Trophoblast cell (in vitro differentiated cells and primary cell): Measurements from ENCODE around the gene SH3BP5.

Experiments
- DNase-seq, 2 donors: peaks; one replicate each; pipeline ENCODE4 v3.0.0-alpha.2; 2016
- H2AFZ ChIP-seq: 2 replicates; pipeline ENCODE4 v1.6.1; 2013; ENCODE audit warnings: low read length, moderate library complexity, mild to moderate bottlenecking; ENCODE audit not compliant: insufficient read depth, poor library complexity
- H2AK5ac ChIP-seq: 2 replicates; pipeline ENCODE4 v1.6.1; 2013; ENCODE audit warnings: mild to moderate bottlenecking, low read length
- H2BK120ac ChIP-seq: 2 replicates; pipeline ENCODE4 v1.6.1; 2013; ENCODE audit warnings: low read length, mild to moderate bottlenecking, moderate library complexity; ENCODE audit not compliant: insufficient read depth, poor library complexity
- H2BK12ac ChIP-seq: 2 replicates; pipeline ENCODE4 v1.6.1; 2013; ENCODE audit warnings: mild to moderate bottlenecking, low read length, moderate library complexity
- H2BK5ac ChIP-seq: 2 replicates; pipeline ENCODE4 v1.6.1; 2013; ENCODE audit warnings: low read length, low read depth, moderate library complexity, mild to moderate bottlenecking; ENCODE audit not compliant: poor library complexity
- H3K14ac ChIP-seq: 2 replicates; pipeline ENCODE4 v1.6.1; 2013; ENCODE audit warnings: mild to moderate bottlenecking, low read length
- H3K18ac ChIP-seq: 2 replicates; pipeline ENCODE4 v1.6.1; 2013; ENCODE audit warnings: mild to moderate bottlenecking, low read length
- H3K23ac ChIP-seq: 2 replicates; pipeline ENCODE4 v1.6.1; 2013; ENCODE audit warnings: low read length
- H3K27ac ChIP-seq: 2 replicates; pipeline ENCODE4 v1.5.1; 2013; ENCODE audit warnings: low read depth, mild to moderate bottlenecking, inconsistent platforms, low read length, moderate library complexity
- H3K27me3 ChIP-seq: 2 replicates; pipeline ENCODE4 v1.6.1; 2013; ENCODE audit warnings: inconsistent platforms, mild to moderate bottlenecking, low read length, moderate library complexity; ENCODE audit not compliant: insufficient read depth
- H3K36me3 ChIP-seq, 2 experiments: 1 replicate in 1 of 2; 2 replicates in 1 of 2; pipeline ENCODE4 v1.6.1; 2013; ENCODE audit warnings: low read length in 2 of 2, mild to moderate bottlenecking in 2 of 2, moderate library complexity in 1 of 2; ENCODE audit not compliant: insufficient read depth in 2 of 2, control insufficient read depth in 1 of 2
- H3K4ac ChIP-seq: 2 replicates; pipeline ENCODE4 v1.6.1; 2013; ENCODE audit warnings: low read depth, mild to moderate bottlenecking, low read length, moderate library complexity
- H3K4me1 ChIP-seq, 2 experiments: 1 replicate in 1 of 2; 2 replicates in 1 of 2; pipeline ENCODE4 v1.6.1; 2013; ENCODE audit warnings: low read length in 2 of 2, mild to moderate bottlenecking in 2 of 2, moderate library complexity in 1 of 2; ENCODE audit not compliant: insufficient read depth in 2 of 2, control insufficient read depth in 1 of 2
- H3K4me2 ChIP-seq: 2 replicates; pipeline ENCODE4 v1.6.1; 2013; ENCODE audit warnings: inconsistent platforms, mild to moderate bottlenecking, low read length, moderate library complexity
- H3K4me3 ChIP-seq: 2 replicates; pipeline ENCODE4 v1.5.1; 2013; ENCODE audit warnings: mild to moderate bottlenecking, low read depth, low read length, inconsistent platforms
- H3K79me1 ChIP-seq: one replicate; pipeline ENCODE4 v1.6.1; 2013; ENCODE audit warnings: low read length
- H3K79me2 ChIP-seq: 2 replicates; pipeline ENCODE4 v1.6.1; 2013; ENCODE audit warnings: low read length, mild to moderate bottlenecking; ENCODE audit not compliant: control insufficient read depth, insufficient read depth, poor library complexity
- H3K9ac ChIP-seq: 2 replicates; pipeline ENCODE4 v1.6.1; 2013; ENCODE audit warnings: mild to moderate bottlenecking, low read length
- H3K9me3 ChIP-seq: 2 replicates; pipeline ENCODE4 v1.6.1; 2013; ENCODE audit warnings: low read depth, mild to moderate bottlenecking, control low read depth, inconsistent platforms, low read length; ENCODE audit not compliant: insufficient read depth
- H4K12ac ChIP-seq: 2 replicates; pipeline ENCODE4 v1.6.1; 2013; ENCODE audit warnings: low read depth, mild to moderate bottlenecking, low read length, moderate library complexity
- H4K8ac ChIP-seq: 2 replicates; pipeline ENCODE4 v1.6.1; 2013; ENCODE audit warnings: low read depth, mild to moderate bottlenecking, low read length, moderate library complexity
- H4K91ac ChIP-seq: one replicate; pipeline ENCODE4 v1.6.1; 2013; ENCODE audit warnings: low read depth, mild to moderate bottlenecking, low read length, moderate library complexity
- whole genome bisulfite sequencing: extraction: QIAGEN DNeasy Blood & Tissue Kit; methylation state at CpG from one replicate; pipeline ENCODE4 v1.1.7; 2013; ENCODE audit warnings: missing lambda C conversion rate; ENCODE audit not compliant: insufficient read length, insufficient coverage; ENCODE audit errors: extremely low coverage; 5-methylcytosine and 5-hydroxymethylcytosine counted together

Gene SH3BP5

DNA sequence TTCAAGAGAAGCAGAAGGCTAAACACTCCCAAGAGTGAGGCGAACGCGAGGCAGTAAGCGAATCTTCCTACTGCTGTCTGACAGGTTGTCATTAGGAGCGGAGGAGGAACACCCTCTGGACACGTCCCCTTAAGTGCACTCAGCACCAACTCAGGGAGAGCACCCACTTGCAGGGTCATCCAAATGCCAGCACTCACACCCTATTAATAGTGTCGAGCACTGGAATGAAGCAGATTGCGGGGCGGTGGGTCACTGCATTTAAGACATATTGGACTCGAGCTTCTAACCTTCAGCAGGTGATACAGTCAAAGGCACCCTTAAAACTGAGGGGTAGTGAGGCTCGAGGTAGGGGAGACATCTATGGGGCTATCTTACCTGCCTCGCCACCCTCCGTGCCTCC, 28.7 kb downstream of the SH3BP5 start:
- no peak for DNase-seq

DNA sequence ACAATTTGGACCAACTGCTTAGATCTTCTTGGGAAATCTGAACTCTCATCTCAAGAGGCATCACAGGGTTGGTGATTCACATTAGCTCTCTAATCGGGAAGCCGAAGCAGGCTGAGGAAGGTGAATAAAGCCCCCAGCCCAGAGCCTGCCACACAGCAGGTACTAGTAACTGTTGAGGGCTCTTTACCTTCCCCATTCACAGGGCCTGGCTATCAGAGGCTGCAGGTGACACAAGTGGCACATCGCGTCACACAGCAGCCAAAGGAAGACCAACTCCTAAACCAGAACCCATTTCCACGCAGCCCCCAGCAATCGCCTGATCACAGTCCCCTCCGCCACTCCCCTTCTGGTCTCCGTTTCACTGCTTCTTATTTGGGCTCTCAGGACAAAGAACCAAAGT, 29.2 kb downstream of the SH3BP5 start:
- Histone ChIP-seq H3K23ac (no peak overlapping the region), H4K91ac (no peak overlapping the region), H2AK5ac (no peak overlapping the region), H3K4me1 (peaks cover 21 to 36% of the 10 kb centered on the region in 2 experiments), H3K36me3 (peaks cover 35 to 50% of the 10 kb centered on the region in 2 experiments), H2BK5ac (no peak overlapping the region), H3K18ac (no peak overlapping the region), H4K12ac (no peak overlapping the region), H3K4me3 (no peak overlapping the region), H2BK120ac (no peak overlapping the region), H3K14ac (no peak overlapping the region), H3K27me3 (no peaks in the 10 kb centered on the region), H3K27ac (no peak overlapping the region), H3K9ac (no peak overlapping the region), H3K4me2 (no peak overlapping the region), H2BK12ac (no peak overlapping the region), H2AFZ (no peak overlapping the region), H3K79me1 (peaks cover 17% of the 10 kb centered on the region), H3K4ac (peak overlapping the region; percentile 13), H3K9me3 (peaks cover 1% of the 10 kb centered on the region), H3K79me2 (peaks cover 20% of the 10 kb centered on the region), H4K8ac (no peak overlapping the region)
- WGBS: no CpG with 5 or more reads among the region's 8 CpGs
- DNase-seq: no peak

More for the DNA sequence above, 28.7 kb downstream of the SH3BP5 start:
- Histone ChIP-seq H2AFZ (no peak overlapping the region), H3K79me2 (peaks cover 22% of the 10 kb centered on the region), H3K27ac (no peak overlapping the region), H3K18ac (peak overlapping the region; percentile 47), H3K23ac (no peak overlapping the region), H4K8ac (no peak overlapping the region), H3K4me1 (peaks cover 23 to 38% of the 10 kb centered on the region in 2 experiments), H3K9ac (no peak overlapping the region), H2AK5ac (no peak overlapping the region), H2BK5ac (no peak overlapping the region), H3K4me3 (no peak overlapping the region), H3K4ac (peak overlapping the region; percentile 35), H3K9me3 (peaks cover 1% of the 10 kb centered on the region), H3K4me2 (no peak overlapping the region), H3K27me3 (no peaks in the 10 kb centered on the region), H3K79me1 (peaks cover 20% of the 10 kb centered on the region), H4K91ac (no peak overlapping the region), H2BK12ac (no peak overlapping the region), H2BK120ac (no peak overlapping the region), H3K14ac (no peak overlapping the region), H3K36me3 (peaks cover 35 to 50% of the 10 kb centered on the region in 2 experiments), H4K12ac (no peak overlapping the region)
- WGBS: no CpG with 5 or more reads among the region's 13 CpGs

- H2AFZ ChIP-seq: no peak overlapping the region
- H3K4me2 ChIP-seq: no peak overlapping the region
- H3K18ac ChIP-seq: no peak overlapping the region
- H2BK120ac ChIP-seq: no peak overlapping the region
- H3K4ac ChIP-seq: peak overlapping the region; percentile 2
- H2BK12ac ChIP-seq: peak overlapping the region; percentile 12
- H3K36me3 ChIP-seq: peaks cover 33 to 51% of the 10 kb centered on the region in 2 experiments
- no peak overlapping the region for H3K27ac ChIP-seq
- H3K79me2 ChIP-seq: peaks cover 14% of the 10 kb centered on the region
- H3K9me3 ChIP-seq: peaks cover 1% of the 10 kb centered on the region
- H3K4me1 ChIP-seq: peaks cover 13 to 29% of the 10 kb centered on the region in 2 experiments
- no peak overlapping the region for H2AK5ac ChIP-seq
- WGBS: no CpG with 5 or more reads among the region's 7 CpGs
- no peak overlapping the region for H4K91ac ChIP-seq
- H3K27me3 ChIP-seq: no peaks in the 10 kb centered on the region
- H3K79me1 ChIP-seq: peaks cover 12% of the 10 kb centered on the region
- no peak overlapping the region for H3K14ac ChIP-seq
- H4K8ac ChIP-seq: no peak overlapping the region
- H3K9ac ChIP-seq: no peak overlapping the region
- no peak for DNase-seq
- no peak overlapping the region for H3K4me3 ChIP-seq
- no peak overlapping the region for H3K23ac ChIP-seq
- H4K12ac ChIP-seq: no peak overlapping the region
- H2BK5ac ChIP-seq: no peak overlapping the region
Observed at GRCh38 chr3:15301761-15302160, 30.6 kb downstream of the SH3BP5 start.

GRCh38 chr3:15300323-15301078, 31.9 kb downstream of the SH3BP5 start:
- H4K12ac ChIP-seq: no peak overlapping the region
- peaks cover 1% of the 10 kb centered on the region for H3K9me3 ChIP-seq
- H3K18ac ChIP-seq: peak overlapping the region; percentile 21
- H3K4me2 ChIP-seq: no peak overlapping the region
- H3K36me3 ChIP-seq: peaks cover 33 to 53% of the 10 kb centered on the region in 2 experiments
- peaks cover 15% of the 10 kb centered on the region for H3K79me2 ChIP-seq
- H2BK12ac ChIP-seq: no peak overlapping the region
- H3K14ac ChIP-seq: peak overlapping the region; percentile 22
- no peaks in the 10 kb centered on the region for H3K27me3 ChIP-seq
- no peak overlapping the region for H3K4me3 ChIP-seq
- no peak overlapping the region for H3K9ac ChIP-seq
- peaks cover 11 to 25% of the 10 kb centered on the region in 2 experiments for H3K4me1 ChIP-seq
- peaks cover 8% of the 10 kb centered on the region for H3K79me1 ChIP-seq
- H3K4ac ChIP-seq: peak overlapping the region; percentile 57
- H3K23ac ChIP-seq: no peak overlapping the region
- no CpG with 5 or more reads among the region's 8 CpGs for WGBS
- H2AFZ ChIP-seq: no peak overlapping the region
- H3K27ac ChIP-seq: peak overlapping the region; percentile 12
- peak; percentile 25 to 49 for DNase-seq
- no peak overlapping the region for H2BK5ac ChIP-seq
- no peak overlapping the region for H4K8ac ChIP-seq
- H2AK5ac ChIP-seq: no peak overlapping the region
- no peak overlapping the region for H2BK120ac ChIP-seq
- no peak overlapping the region for H4K91ac ChIP-seq
